HepG2 (cell line): Measurements from ENCODE around the gene STYXL1. TPM values are rescaled to one million over a fixed set of nuclear protein-coding genes. Genes with fewer than 3 reads are reported as not detected.

Source experiments
- BCL6 ChIP-seq: IDR thresholded peaks from 2 replicates; pipeline ENCODE4 v1.6.1; 2016; ENCODE audit warnings: missing genetic modification reagents, missing compliant biosample characterization
- HNF4A ChIP-seq: sonication (generic); formaldehyde crosslinking; IDR thresholded peaks from 2 replicates; pipeline ENCODE4 v1.4.0; 2020; ENCODE audit warnings: missing genetic modification reagents
- HOXA3 ChIP-seq: sonication (generic); formaldehyde crosslinking; IDR thresholded peaks from 2 replicates; pipeline ENCODE4 v1.5.0; 2020; ENCODE audit warnings: missing genetic modification reagents
- NPAS2 ChIP-seq: sonication (generic); formaldehyde crosslinking; IDR thresholded peaks from 2 replicates; pipeline ENCODE4 v1.8.0; 2022; ENCODE audit warnings: mild to moderate bottlenecking, missing genetic modification reagents, borderline replicate concordance
- PRPF4 ChIP-seq: fragments of 200-400 bp; formaldehyde crosslinking; IDR thresholded peaks from 2 replicates; pipeline ENCODE4 v1.6.1; 2016; ENCODE audit warnings: low read length, low read depth; ENCODE audit not compliant: poor library complexity, severe bottlenecking
- RFX1 ChIP-seq: fragments of 450-650 bp; IDR thresholded peaks from 2 replicates; pipeline ENCODE4 v1.6.1; 2017
- SMC3 ChIP-seq: IDR thresholded peaks from 2 replicates; pipeline ENCODE4 v1.6.1; 2011; ENCODE audit warnings: low read length, improper control_type of control experiment
- TOPORS ChIP-seq: sonication (generic); formaldehyde crosslinking; IDR thresholded peaks from 2 replicates; pipeline ENCODE4 v1.8.0; 2023; ENCODE audit warnings: mild to moderate bottlenecking, missing genetic modification reagents
- ZFP90 ChIP-seq: sonication (generic); formaldehyde crosslinking; IDR thresholded peaks from 2 replicates; pipeline ENCODE4 v1.8.0; 2022; ENCODE audit warnings: missing genetic modification reagents, mild to moderate bottlenecking, inconsistent platforms, borderline replicate concordance
- ZKSCAN5 ChIP-seq: sonication (generic); formaldehyde crosslinking; IDR thresholded peaks from 2 replicates; pipeline ENCODE4 v1.5.1; 2020; ENCODE audit warnings: mild to moderate bottlenecking, missing genetic modification reagents
- ZNF589 ChIP-seq: sonication (generic); formaldehyde crosslinking; conservative IDR thresholded peaks from 2 replicates; pipeline ENCODE4 v1.8.0; 2022; ENCODE audit warnings: mild to moderate bottlenecking, moderate library complexity, missing genetic modification reagents
- ZNF660 ChIP-seq: sonication (generic); formaldehyde crosslinking; IDR thresholded peaks from 2 replicates; pipeline ENCODE4 v1.5.1; 2020; ENCODE audit warnings: mild to moderate bottlenecking, low read depth, missing genetic modification reagents, borderline replicate concordance
- ZNF782 ChIP-seq: sonication (generic); formaldehyde crosslinking; IDR thresholded peaks from 2 replicates; pipeline ENCODE4 v1.4.0; 2020; ENCODE audit warnings: missing genetic modification reagents, mild to moderate bottlenecking, borderline replicate concordance
- ZZZ3 ChIP-seq: sonication (generic); formaldehyde crosslinking; IDR thresholded peaks from 2 replicates; pipeline ENCODE4 v1.4.0; 2020; ENCODE audit warnings: missing genetic modification reagents, mild to moderate bottlenecking, borderline replicate concordance
- polyA plus RNA-seq, 8 experiments: library from polyadenylated mRNA; depleted of rRNA in 3 of 8; stranded (reverse) in 7 of 8; unstranded in 1 of 8; fragments of >200 nt; fragmentation: Illumina TruSeq in 4 of 8; extraction: Trizol in 4 of 8; gene quantifications; 2 replicates each; pipeline versions ENCODE4 v1.2.1 to v1.2.3, GENCODE V29; 2011 to 2016; ENCODE audit warnings: low read depth in 4 of 8, missing spikeins in 1 of 8, mixed read lengths in 1 of 8; ENCODE audit not compliant: insufficient read depth in 1 of 8
- total RNA-seq, 5 experiments: library from RNA; depleted of rRNA; stranded (reverse); fragments of >200 nt; fragmentation: Illumina TruSeq; extraction: Trizol; gene quantifications; 2 replicates each; pipeline ENCODE4 v1.2.3, GENCODE V29; 2016; ENCODE audit warnings: low read depth in 1 of 5
- TF ChIP-seq, protein P1 (sequence below): sonication (generic); formaldehyde crosslinking; IDR thresholded peaks from 2 replicates; pipeline ENCODE4 v1.4.0; 2020; ENCODE audit warnings: missing genetic modification reagents
- TF ChIP-seq, protein P2 (sequence below), 2 experiments: fragments of 450-650 bp in 1 of 2; sonication (generic) in 1 of 2; formaldehyde crosslinking in 1 of 2; IDR thresholded peaks; 2 replicates each; pipeline versions ENCODE4 v1.6.1 to v1.8.0; 2016 to 2022; ENCODE audit warnings: antibody characterized with exemption in 1 of 2, mild to moderate bottlenecking in 1 of 2, missing genetic modification reagents in 1 of 2

Gene STYXL1
- total and polyA plus RNA-seq, 2 of the 13 experiments (the other 11 are each of a cell fraction or from before 2014, with no cell fraction given), result 23.9 to 38.3 TPM

DNA sequence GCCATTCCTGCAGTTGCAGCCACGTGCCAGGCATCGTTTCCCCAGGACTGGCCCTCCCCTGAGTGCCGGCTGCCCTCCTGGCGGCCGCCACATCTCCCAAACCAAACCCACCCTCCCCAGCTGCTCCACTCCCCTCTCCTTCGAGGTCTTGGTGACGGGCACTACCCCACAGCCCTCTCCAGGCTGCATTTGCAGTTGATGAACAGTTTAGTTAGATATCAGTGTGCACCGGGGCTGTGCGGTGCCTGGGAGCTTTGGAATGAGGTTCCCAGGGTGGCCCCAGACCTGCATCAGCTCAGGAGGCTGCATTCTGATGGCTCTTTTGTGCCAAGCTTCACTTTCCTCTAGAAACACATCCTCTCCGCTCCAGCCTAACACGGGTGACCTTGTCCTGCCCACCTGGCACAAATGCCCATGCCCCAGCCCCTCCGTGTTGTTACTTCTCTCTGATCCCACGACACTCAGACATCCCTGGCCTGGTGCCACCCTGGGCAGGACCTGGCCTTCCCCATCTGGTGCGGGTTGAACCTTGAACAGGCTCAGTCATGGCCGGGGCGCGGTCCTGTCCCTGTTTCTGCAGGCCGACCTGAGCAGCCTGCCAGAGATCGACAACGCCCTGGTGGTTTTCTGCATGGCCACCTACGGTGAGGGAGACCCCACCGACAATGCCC lies 67.9 kb downstream of the STYXL1 start (continued):
- no peak for TF ChIP-seq ZZZ3
- TF ChIP-seq ZFP90 (CRISPR knock-in tag), result no peak
- TF ChIP-seq BCL6 (CRISPR knock-in tag), result no peak
- TF ChIP-seq, protein P1, sequence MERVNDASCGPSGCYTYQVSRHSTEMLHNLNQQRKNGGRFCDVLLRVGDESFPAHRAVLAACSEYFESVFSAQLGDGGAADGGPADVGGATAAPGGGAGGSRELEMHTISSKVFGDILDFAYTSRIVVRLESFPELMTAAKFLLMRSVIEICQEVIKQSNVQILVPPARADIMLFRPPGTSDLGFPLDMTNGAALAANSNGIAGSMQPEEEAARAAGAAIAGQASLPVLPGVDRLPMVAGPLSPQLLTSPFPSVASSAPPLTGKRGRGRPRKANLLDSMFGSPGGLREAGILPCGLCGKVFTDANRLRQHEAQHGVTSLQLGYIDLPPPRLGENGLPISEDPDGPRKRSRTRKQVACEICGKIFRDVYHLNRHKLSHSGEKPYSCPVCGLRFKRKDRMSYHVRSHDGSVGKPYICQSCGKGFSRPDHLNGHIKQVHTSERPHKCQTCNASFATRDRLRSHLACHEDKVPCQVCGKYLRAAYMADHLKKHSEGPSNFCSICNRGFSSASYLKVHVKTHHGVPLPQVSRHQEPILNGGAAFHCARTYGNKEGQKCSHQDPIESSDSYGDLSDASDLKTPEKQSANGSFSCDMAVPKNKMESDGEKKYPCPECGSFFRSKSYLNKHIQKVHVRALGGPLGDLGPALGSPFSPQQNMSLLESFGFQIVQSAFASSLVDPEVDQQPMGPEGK (CRISPR knock-in tag), result no peak
- no peak for TF ChIP-seq TOPORS
- TF ChIP-seq HOXA3 (CRISPR knock-in tag), result 0 out of 2 replicates have a peak, but pooled peaks have one; percentile 15
- peak; percentile 62 for TF ChIP-seq HNF4A (CRISPR knock-in tag)
- no peak for TF ChIP-seq PRPF4
- no peak for TF ChIP-seq ZNF589 (CRISPR knock-in tag)
- TF ChIP-seq SMC3, result no peak
- TF ChIP-seq, protein P2, sequence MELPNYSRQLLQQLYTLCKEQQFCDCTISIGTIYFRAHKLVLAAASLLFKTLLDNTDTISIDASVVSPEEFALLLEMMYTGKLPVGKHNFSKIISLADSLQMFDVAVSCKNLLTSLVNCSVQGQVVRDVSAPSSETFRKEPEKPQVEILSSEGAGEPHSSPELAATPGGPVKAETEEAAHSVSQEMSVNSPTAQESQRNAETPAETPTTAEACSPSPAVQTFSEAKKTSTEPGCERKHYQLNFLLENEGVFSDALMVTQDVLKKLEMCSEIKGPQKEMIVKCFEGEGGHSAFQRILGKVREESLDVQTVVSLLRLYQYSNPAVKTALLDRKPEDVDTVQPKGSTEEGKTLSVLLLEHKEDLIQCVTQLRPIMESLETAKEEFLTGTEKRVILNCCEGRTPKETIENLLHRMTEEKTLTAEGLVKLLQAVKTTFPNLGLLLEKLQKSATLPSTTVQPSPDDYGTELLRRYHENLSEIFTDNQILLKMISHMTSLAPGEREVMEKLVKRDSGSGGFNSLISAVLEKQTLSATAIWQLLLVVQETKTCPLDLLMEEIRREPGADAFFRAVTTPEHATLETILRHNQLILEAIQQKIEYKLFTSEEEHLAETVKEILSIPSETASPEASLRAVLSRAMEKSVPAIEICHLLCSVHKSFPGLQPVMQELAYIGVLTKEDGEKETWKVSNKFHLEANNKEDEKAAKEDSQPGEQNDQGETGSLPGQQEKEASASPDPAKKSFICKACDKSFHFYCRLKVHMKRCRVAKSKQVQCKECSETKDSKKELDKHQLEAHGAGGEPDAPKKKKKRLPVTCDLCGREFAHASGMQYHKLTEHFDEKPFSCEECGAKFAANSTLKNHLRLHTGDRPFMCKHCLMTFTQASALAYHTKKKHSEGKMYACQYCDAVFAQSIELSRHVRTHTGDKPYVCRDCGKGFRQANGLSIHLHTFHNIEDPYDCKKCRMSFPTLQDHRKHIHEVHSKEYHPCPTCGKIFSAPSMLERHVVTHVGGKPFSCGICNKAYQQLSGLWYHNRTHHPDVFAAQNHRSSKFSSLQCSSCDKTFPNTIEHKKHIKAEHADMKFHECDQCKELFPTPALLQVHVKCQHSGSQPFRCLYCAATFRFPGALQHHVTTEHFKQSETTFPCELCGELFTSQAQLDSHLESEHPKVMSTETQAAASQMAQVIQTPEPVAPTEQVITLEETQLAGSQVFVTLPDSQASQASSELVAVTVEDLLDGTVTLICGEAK (IDR thresholded peaks at IDR 0.05), result no peak
- TF ChIP-seq, protein P2 (CRISPR knock-in tag; IDR thresholded peaks at IDR 0.05), result no peak
- TF ChIP-seq NPAS2 (CRISPR knock-in tag), result no peak
- no peak for TF ChIP-seq ZNF660 (CRISPR knock-in tag)
- TF ChIP-seq ZNF782 (CRISPR knock-in tag), result no peak
- TF ChIP-seq ZKSCAN5 (CRISPR knock-in tag), result no peak
- no peak for TF ChIP-seq RFX1
